Stimulated activated CD4-positive, alpha-beta T cell treated with anti-CD3 and anti-CD28 coated beads, Interleukin-15, amount 100 ng/mL, for 24 hours (primary cell): Measurements from ENCODE around the gene USP30.
A peak's percentile ranks its signal among the peaks of the same experiment; 100 is the strongest.
"Not testable (repeated sequence)": the region's sequence is repeated elsewhere in the genome, so short reads cannot be mapped to it uniquely, and the experiment has no call there.

Experiments
- DNase-seq: peaks from one replicate; pipeline ENCODE4 v3.0.0-alpha.2; 2020

Gene USP30

GRCh38 chr12:109053382-109054123 lies 1.2 kb downstream of the USP30 start:
- DNase-seq = peak; percentile 26

DNA sequence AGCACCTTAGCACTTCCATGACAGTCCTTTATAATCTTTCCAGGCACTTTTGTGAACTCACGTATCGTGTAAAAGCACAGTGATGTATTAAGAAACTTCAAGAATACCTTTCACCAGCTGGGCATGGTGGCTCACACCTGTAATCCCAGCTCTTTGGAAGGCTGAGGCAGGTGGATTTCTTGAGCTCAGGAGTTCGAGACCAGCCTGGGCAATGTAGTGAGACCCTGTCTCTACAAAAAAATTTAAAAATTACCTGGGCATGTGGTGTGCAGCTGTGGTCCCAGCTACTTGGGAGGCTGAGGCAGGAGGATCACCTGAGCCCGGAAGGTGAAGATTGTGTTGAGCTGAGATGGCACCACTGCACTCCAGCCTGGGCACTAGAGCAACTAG lies 1.7 kb downstream of the USP30 start:
- not testable (repeated sequence) for DNase-seq

GRCh38 chr12:109054520-109054919 lies 2.1 kb downstream of the USP30 start:
- DNase-seq = no peak

DNA sequence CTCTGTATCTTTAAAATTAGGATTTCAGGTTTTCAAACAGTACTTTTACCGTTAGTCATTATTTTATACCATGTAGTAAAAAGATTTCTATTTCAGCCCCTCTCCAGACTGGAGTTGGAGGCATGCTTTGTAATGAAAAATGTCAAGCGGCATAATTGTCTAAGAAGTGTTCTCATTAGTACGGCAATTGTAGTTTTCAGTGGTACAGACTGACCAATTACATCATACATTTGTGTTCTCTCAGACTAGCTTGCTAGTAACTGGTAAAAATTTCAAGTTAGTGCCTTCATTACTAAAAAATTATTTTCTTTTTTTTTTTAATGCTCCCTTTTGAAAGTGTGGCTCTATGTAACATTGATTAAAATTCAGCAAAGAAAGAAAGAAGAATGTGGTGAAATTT lies 4.5 kb downstream of the USP30 start:
- DNase-seq = no peak

GRCh38 chr12:109057376-109057775 lies 5.0 kb downstream of the USP30 start:
- DNase-seq = no peak

DNA sequence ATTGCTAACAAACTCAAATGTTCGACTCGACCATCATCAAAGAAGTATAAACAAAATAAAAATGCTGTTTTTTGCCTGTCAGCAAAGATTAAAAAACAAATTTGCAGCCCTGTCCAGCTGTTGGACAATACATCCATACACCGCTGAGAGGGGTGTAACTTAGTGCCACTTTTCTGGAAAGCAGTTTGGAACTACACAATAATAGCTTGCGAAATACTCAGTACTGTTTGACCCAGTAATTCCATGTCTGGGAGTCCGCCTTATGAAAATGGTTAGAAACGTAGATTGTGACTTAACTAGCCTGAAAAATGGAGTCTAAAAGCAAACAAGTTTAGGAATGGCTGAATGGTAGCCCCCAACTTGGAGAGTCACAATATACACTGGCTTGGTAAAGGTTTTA lies 6.4 kb downstream of the USP30 start:
- DNase-seq = no peak

DNA sequence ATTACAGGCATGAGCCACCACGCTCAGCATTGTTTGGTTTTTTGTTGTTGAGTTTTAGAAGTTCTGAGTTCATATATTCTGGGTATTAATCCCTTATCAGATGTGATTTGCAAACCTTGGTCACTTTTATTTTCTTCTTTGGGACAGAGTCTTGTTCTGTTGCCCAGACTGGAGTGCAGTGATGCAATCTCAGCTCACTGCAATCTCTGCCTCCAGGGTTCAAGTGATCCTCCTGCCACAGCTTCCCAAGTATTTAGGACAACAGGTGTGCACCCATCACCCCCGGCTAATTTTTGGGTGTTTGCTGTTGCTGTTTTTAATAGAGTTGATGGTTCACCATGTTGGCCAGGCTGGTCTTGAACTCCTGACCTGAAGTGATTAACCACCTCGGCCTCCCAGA lies 11.8 kb downstream of the USP30 start:
- no peak for DNase-seq

DNA sequence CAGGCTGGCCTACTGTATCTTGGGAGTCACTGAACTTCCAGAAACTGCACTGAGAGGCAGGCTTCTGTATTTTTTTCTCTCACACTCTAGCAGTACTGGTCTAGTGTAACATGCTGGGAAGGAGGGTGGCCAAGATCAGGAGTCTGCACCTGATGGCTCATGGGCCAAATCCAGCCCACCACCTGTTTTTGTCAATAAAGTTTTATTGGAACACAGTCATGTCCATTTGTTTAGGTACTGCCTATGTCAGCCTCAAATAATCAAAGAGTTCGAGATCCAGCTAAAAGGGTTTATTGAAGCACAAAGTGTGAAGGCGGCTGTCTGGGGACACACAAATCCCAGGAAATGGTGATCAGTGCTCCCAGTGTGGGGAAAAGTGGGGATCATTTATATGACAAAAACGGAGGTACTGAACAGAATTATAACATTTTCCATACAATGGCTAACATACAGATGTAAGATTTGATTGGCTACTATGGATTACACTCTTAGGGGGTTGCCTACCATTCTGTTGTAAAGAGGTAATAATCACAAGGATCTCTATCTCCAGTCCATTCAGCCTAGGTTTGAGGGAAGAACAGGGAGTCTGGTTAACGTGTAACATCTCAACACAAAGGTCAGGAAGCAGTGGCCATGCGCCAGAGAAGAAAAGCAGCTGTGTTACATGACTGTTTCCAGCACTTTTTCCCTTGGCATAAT lies 12.9 kb downstream of the USP30 start:
- no peak for DNase-seq

DNA sequence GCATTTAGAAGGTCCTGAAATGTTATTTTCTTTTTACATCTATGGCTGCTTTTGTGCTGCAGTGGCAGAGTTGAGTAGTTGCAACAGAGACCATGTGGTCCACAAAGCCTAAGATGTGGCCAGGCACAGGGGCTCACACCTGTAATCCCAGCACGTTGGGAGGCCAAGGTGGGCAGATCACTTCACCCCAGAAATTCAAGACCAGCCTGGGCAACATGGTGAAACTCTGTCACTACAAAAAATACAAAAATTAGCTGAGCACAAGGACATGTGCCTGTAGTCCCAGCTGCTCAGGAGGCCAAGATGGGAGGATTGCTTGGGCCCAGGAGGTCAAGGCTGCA lies 13.4 kb downstream of the USP30 start:
- DNase-seq = no peak

DNA sequence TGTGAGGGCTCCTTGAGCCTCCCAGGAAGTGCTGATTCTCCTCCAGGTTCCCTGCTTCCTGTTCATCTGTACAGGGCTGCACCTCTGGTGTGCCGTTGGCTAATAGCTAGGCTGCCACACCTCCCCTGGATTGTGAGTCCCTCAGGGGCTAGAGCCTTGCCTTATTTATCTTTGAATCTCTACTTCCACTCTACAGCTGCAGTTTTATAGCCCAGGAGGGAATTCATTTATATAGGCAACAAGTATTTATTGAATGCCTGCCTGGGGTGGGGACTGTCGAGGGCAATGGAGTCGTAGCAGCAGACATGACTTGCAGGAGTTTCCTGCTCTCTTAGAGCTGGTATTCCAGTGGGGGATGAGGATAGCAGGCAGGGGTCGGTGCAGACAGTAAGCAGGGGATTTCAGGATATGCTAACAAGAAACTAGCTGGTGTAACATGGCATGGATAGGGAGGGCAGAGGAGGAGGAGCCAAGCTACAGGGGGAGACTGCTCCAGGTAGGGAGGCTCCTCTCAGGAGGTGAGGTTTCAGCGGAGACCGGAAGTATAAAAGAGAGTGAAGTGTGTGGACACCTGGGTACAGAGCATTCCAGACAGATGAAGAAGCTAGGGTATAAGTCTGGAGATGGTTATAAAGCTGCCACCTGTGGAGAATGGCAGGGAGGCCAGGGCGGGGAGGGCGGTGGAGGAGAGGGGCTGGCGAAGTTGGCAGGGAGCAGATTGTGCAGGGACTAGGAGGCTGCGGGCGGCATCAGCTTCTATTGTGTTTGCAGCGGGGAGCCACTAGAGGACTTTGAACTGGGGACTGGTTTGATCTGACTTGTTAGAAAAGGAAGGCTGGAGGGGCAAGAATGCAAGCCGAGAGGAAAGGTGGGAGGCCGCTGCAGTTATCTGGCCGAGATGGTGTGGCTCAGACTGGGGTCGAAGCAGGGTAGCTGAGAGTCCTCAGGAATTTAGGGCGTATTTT lies 17.2 kb downstream of the USP30 start:
- no peak for DNase-seq

DNA sequence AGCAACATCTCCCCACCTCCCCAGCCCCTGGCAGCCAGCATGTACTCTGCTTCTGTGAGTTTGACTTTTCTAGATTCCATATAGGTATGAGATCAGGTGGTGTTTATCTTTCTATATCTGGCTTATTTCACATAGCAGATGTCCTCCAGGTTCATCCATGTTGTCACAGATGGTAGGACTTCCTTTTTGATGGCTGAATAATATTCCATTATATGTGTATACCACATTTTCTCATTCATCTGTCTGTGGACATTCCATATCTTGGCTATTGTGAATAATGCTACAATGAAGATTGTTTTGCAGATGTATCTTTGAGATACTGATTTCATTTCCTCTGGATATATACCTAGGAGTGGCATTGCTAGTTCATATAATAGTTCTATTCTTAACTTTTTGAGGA lies 22.5 kb downstream of the USP30 start:
- DNase-seq = no peak

- DNase-seq = no peak
Observed at GRCh38 chr12:109082751-109083150, 30.4 kb downstream of the USP30 start.

GRCh38 chr12:109084425-109084824 lies 32.0 kb downstream of the USP30 start:
- DNase-seq = no peak

- no peak for DNase-seq
Observed at GRCh38 chr12:109085590-109085989, 33.2 kb downstream of the USP30 start.

- DNase-seq = no peak
Observed at GRCh38 chr12:109087250-109087649, 34.9 kb downstream of the USP30 start.

- no peak for DNase-seq
Observed at GRCh38 chr12:109088818-109089217, 36.4 kb downstream of the USP30 start.

DNA sequence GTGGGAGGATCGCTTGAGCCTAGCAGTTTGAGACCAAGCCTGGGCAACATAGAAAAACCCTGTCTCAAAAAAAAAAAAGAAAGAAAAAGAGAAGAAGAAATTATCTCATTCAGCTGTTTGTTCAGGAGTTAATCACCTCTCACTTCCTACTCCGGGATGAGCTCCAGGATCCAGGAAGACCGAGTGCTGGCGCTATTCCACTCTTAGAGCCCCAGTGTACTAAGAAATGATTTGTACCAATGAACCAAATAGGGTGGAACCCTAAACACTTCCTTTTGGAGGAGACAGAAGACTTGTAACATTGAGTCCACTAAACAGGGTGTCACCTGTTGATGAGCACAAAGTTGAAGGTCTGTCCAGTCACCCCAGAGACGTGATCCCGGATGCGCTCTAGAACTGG lies 37.3 kb downstream of the USP30 start:
- no peak for DNase-seq

DNA sequence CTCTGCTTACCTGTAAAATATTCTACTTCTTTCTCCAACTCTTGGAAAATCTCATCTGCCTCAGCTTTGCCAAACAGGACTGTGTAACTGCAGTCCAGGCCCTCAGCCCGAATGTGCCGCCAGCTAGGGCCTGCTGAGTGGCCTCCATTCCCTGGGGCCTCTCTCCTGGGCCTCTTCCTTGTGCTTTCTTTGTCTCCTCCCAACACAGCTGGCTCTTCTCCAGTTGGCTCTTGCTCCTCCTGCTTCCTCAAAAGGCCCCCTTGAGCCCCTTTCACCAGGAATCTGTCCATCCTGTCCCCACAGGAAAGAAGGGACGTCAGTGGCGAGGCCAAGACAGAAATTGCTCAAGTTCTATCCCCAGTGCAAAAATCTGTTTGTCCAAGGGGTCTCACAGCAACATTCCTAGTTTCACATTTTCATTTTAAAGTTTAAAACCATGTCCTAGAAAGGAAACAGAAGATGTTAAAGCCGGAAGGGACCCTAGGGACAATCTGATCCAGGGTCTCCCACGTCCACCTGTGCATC lies 40.2 kb downstream of the USP30 start:
- peak; percentile 15 for DNase-seq

DNA sequence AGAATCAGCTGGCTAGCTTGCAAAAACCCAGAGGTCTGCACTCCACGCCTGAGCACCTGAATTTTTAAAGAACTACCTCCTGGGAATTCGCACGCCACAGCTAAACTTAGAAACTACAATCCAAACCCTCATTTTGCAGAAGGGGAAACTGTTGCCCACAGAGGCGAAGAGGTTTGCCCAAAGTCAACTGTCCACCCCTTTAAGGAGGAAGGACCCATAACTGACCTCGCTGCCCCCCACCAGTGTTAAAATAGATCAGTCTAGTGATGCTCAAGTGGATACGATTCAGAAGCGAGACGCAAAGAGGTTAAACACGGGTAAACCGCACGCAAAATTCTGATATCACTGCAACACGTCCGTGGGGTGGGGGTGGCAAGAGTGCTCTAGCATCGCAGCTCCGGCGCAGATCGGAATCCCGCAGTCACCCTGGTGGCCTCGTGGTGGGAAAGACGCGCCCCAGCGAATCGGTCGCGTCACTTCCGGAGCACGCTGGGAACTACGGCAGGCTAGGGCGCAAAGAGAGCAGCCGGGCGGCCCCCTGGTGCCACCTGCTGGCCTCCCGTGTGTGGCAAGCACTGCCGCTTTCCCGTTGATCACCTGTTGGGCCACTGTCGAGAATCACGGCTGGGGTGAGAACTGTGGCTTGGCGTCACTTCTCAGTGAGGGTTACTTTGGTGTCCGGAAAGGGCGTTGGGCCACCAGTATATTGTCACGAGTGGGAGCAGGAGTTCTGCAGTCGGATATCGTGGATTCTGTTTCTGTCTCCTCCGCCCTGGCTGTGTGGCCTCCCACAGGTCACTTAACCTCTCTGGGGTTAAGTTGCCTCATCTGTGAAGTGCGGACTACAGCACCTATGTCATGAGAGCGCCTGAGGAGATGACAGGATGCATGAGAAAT lies 40.9 kb downstream of the USP30 start, which contains the start of gene ALKBH2:
TSS of gene ALKBH2 (minus strand) at position 451 of the 897 bp plus-strand sequence. CDS start 686 bp downstream, outside the sequence.
- peak; percentile 96 for DNase-seq

DNA sequence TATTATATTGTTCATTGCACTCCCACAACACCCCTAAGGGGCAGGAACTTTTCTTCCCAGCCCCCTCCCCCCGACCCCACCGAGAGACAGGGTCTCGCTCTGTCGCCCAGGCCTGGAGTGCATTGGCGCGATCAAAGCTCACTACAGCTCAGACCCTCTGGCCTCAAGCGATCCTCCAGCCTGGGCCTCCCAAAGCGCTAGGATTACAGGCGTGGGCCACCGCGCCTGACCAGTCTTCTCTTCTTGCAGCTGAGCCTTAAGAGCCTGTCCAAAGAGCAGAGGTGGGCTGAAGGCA lies 44.7 kb downstream of the USP30 start:
- no peak for DNase-seq

GRCh38 chr12:109097435-109098182 lies 45.2 kb downstream of the USP30 start, which contains the start of gene UNG:
Gene UNG (plus strand): TSS chr12:109097597. CDS start chr12:109097680, 83 bp downstream.
- peak; percentile 98 for DNase-seq
